Adrenal gland (tissue), 12 donors: ENCODE data around the gene CCDC70. TPM values are rescaled to one million over a fixed set of nuclear protein-coding genes. Genes with fewer than 3 reads are reported as not detected.

Experiments
- DNase-seq, 7 donors: peaks; one replicate each; pipeline ENCODE4 v3.0.0-alpha.2; 2019 to 2020
- H3K27ac ChIP-seq, 5 donors: fragments of 200-600 bp; sonication (generic) in 4 of 5; 1 replicate in 3 of 5; 2 replicates in 2 of 5; pipeline versions ENCODE4 v1.5.1 to v1.8.0; 2016 to 2020; ENCODE audit warnings: mild to moderate bottlenecking in 1 of 5
- H3K27me3 ChIP-seq: fragments of 200-600 bp; 2 replicates; pipeline ENCODE4 v1.8.0; 2021
- H3K36me3 ChIP-seq, 2 donors: fragments of 200-600 bp; replicated peaks in 1 of 2; 1 replicate in 1 of 2; 2 replicates in 1 of 2; pipeline versions ENCODE4 v1.5.1 to v1.8.0; 2018 to 2022
- H3K4me1 ChIP-seq, 2 donors: fragments of 200-600 bp; replicated peaks in 1 of 2; 1 replicate in 1 of 2; 2 replicates in 1 of 2; pipeline versions ENCODE4 v1.5.1 to v1.8.0; 2018 to 2021
- H3K4me3 ChIP-seq, 4 donors: fragments of 200-600 bp; sonication (generic) in 3 of 4; one replicate each; pipeline ENCODE4 v1.5.1; 2016 to 2018
- H3K9me3 ChIP-seq, 3 donors: fragments of 200-600 bp; sonication (generic) in 1 of 3; replicated peaks in 1 of 3; 1 replicate in 2 of 3; 2 replicates in 1 of 3; pipeline versions ENCODE4 v1.5.1 to v1.8.0; 2016 to 2021
- POLR2A ChIP-seq, 2 donors: fragments of 450-650 bp; IDR thresholded peaks; one replicate each; pipeline ENCODE4 v1.6.1; 2017; ENCODE audit warnings: antibody characterized with exemption in 2 of 2, mild to moderate bottlenecking in 2 of 2, moderate library complexity in 1 of 2
- WGBS, 4 donors: extraction: QIAGEN DNeasy Blood & Tissue Kit in 2 of 4; methylation state at CpG; one replicate each; pipeline versions ENCODE4 v1.1.5 to v1.1.7; 2013 to 2017; 5-methylcytosine and 5-hydroxymethylcytosine counted together
- intact Hi-C, 2 donors: fragments of 100-400 bp; cut with DNase I; formaldehyde crosslinking; loops; one replicate each; pipeline versions ENCODE4 v1.14.1 to v1.15.0; 2022 to 2023
- polyA plus RNA-seq, 3 donors: library from polyadenylated mRNA; stranded (reverse); fragments of 200-250 nt in 2 of 3; fragments of 350-450 nt in 1 of 3; fragmentation: Illumina TruSeq in 1 of 3; extraction: RNeasy Lipid Tissue Mini Kit (QIAGEN cat#74804) in 1 of 3; gene quantifications; one replicate each; pipeline ENCODE4 v1.2.3, GENCODE V29; 2013 to 2014
- total RNA-seq, 9 donors: library from RNA; depleted of rRNA in 4 of 9; stranded (reverse); fragments of >200 nt in 4 of 9; fragments of 120-200 nt in 1 of 9; fragmentation: NEBNext Ultra II Directional in 1 of 9; extraction: Animal tissue kit (Norgen Biotek cat#: 25700) in 1 of 9; gene quantifications; one replicate each; pipeline versions ENCODE4 v1.1.0 to v1.2.4, GENCODE V29; 2013 to 2023
- TF ChIP-seq, protein P1 (sequence below), 6 experiments: fragments of 450-650 bp in 4 of 6; fragments of 200-600 bp in 2 of 6; sonication (generic) in 1 of 6; IDR thresholded peaks; 1 replicate in 5 of 6; 2 replicates in 1 of 6; pipeline versions ENCODE4 v1.5.1 to v1.8.0; 2016 to 2021; ENCODE audit warnings: antibody characterized with exemption in 6 of 6, mild to moderate bottlenecking in 2 of 6, moderate library complexity in 1 of 6
- donor health status: healthy with polysubstance abuse.
- donor health status: Bipolar disorder and iron deficiency.
- donor health status: DM: yes; HTN: yes; CAD: no.
- donor health status: DM: no; HTN: no; CAD: no.
- donor health status: DM: no; HTN: no; CAD: no.
- donor health status: DM: yes; HTN: yes; CAD: no.

The CCDC70 gene
- total and polyA plus RNA-seq, 12 donors = not detected

DNA sequence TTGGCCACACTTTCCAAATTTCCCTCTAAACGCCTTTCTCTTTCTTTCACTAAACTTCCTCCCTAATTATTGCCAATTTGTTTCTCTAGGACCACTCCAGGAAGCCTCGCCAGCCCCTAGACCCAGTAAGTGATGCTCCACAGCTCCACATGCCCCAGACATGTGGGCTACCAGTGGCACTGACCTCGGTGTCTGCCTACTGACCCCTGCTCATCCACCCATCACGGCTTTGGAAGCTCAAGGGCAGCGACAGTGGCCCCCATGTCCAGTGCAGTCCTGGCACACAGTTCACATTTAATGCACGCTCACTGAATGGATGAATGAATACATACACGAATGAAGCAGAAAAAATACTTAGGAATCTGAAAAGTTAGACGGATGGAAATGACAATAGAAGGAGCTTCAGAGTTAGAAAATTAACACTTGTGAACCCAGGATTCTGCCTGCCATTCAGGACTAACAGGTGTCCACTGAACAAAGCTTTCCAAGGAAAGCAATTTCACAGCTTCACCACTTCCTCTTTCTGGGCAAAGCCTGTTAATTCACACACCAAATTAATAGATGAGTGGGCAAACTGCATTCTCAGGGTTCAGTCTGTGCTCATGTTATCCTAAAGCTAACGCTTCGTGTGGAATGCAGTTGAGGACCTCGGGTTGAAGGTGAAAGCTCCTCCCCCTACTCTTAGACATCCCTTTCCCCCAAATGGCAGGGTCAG is 50.9 kb downstream of the CCDC70 start:
- 72 to 74% (median 72%) methylated on average over 11 of the region's 11 CpGs for WGBS, 4 donors
- Histone ChIP-seq H3K9me3 (no peaks in the 10 kb centered on the region), H3K27ac (no peak overlapping the region), H3K27me3 (no peaks in the 10 kb centered on the region), H3K4me1 (no peaks in the 10 kb centered on the region), H3K36me3 (no peaks in the 10 kb centered on the region), H3K4me3 (no peak overlapping the region)
- DNase-seq = no peak
- TF ChIP-seq, protein P1, sequence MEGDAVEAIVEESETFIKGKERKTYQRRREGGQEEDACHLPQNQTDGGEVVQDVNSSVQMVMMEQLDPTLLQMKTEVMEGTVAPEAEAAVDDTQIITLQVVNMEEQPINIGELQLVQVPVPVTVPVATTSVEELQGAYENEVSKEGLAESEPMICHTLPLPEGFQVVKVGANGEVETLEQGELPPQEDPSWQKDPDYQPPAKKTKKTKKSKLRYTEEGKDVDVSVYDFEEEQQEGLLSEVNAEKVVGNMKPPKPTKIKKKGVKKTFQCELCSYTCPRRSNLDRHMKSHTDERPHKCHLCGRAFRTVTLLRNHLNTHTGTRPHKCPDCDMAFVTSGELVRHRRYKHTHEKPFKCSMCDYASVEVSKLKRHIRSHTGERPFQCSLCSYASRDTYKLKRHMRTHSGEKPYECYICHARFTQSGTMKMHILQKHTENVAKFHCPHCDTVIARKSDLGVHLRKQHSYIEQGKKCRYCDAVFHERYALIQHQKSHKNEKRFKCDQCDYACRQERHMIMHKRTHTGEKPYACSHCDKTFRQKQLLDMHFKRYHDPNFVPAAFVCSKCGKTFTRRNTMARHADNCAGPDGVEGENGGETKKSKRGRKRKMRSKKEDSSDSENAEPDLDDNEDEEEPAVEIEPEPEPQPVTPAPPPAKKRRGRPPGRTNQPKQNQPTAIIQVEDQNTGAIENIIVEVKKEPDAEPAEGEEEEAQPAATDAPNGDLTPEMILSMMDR (IDR thresholded peaks at IDR 0.05) = no peak
- TF ChIP-seq POLR2A (IDR thresholded peaks at IDR 0.05) = no peak
- intact Hi-C loops = no loop called here

- H3K27ac ChIP-seq = no peak overlapping the region
- no peaks in the 10 kb centered on the region for H3K36me3 ChIP-seq
- no peaks in the 10 kb centered on the region for H3K4me1 ChIP-seq
- no peaks in the 10 kb centered on the region for H3K9me3 ChIP-seq
- 70 to 79% (median 76%) methylated on average over 4 of the region's 4 CpGs for WGBS, 4 donors
- DNase-seq = no peak
- H3K4me3 ChIP-seq = no peak overlapping the region
- TF ChIP-seq, protein P1 (IDR thresholded peaks at IDR 0.05) = no peak
- TF ChIP-seq POLR2A (IDR thresholded peaks at IDR 0.05) = no peak
- intact Hi-C loops = no loop called here
- H3K27me3 ChIP-seq = no peaks in the 10 kb centered on the region
Measured at GRCh38 chr13:51913421-51914136, 51.8 kb downstream of the CCDC70 start.

DNA sequence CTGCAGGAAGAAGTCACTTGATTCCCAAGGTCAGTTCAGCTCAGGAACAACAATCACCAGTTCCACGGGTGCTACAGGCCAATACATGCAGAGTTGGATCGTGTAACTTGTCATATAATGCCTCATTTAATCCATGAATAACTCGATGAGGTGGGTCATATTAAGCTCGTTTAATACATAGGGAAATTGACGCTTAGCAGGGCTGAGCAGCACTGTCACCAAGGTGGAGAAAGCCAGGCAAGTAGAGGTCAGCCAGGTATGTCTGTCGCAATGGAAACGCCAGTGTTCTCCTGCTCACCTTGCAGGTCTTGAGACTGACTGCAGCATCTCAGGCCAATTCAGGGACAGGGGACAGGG is 52.3 kb downstream of the CCDC70 start:
- Histone ChIP-seq H3K27me3 (no peaks in the 10 kb centered on the region), H3K4me3 (no peak overlapping the region), H3K27ac (no peak overlapping the region), H3K4me1 (no peaks in the 10 kb centered on the region), H3K36me3 (no peaks in the 10 kb centered on the region), H3K9me3 (no peaks in the 10 kb centered on the region)
- 75 to 82% (median 78%) methylated on average over 6 to 7 of the region's 7 CpGs for WGBS, 4 donors
- TF ChIP-seq POLR2A (IDR thresholded peaks at IDR 0.05) = no peak
- TF ChIP-seq, protein P1 (IDR thresholded peaks at IDR 0.05) = no peak
- intact Hi-C loops = no loop called here
- no peak for DNase-seq

Other genes with a start within 250 kb of the CCDC70 start
- 10 to 100 TPM in 5 of 9 donors, 1 to 10 TPM in 4; 4.3 to 16.6 (median 10.9) TPM for gene DHRS12, start 57.8 kb upstream of the CCDC70 start, total RNA-seq
- gene DHRS12, start 57.8 kb upstream of the CCDC70 start, polyA plus RNA-seq = 10 to 100 TPM; 12.1 to 33.9 (median 28.6) TPM
- under 1 TPM in 1 of 9 donors, not detected in 8; 0.17 TPM for gene TMEM272, start 16.8 kb upstream of the CCDC70 start, total RNA-seq
- under 1 TPM in 2 of 3 donors, not detected in 1; 0.03 to 0.05 TPM for gene TMEM272, start 16.8 kb upstream of the CCDC70 start, polyA plus RNA-seq
- 1 to 10 TPM; 2.2 to 5.6 (median 3.7) TPM for gene ATP7B, start 149.5 kb downstream of the CCDC70 start, total RNA-seq
- gene ATP7B, start 149.5 kb downstream of the CCDC70 start, polyA plus RNA-seq = 1 to 10 TPM in 2 of 3 donors, under 1 TPM in 1; 0.80 to 2.1 (median 1.7) TPM
- 10 to 100 TPM; 11.8 to 35.4 (median 30.3) TPM for gene ALG11, start 150.4 kb downstream of the CCDC70 start, total RNA-seq
- 10 to 100 TPM in 1 of 3 donors, 1 to 10 TPM in 2; 6.8 to 22.3 (median 9.7) TPM for gene ALG11, start 150.4 kb downstream of the CCDC70 start, polyA plus RNA-seq
- 10 to 100 TPM in 8 of 9 donors, 1 to 10 TPM in 1; 7.7 to 18.0 (median 14.4) TPM for gene UTP14C, start 162.7 kb downstream of the CCDC70 start, total RNA-seq
- 10 to 100 TPM in 1 of 3 donors, 1 to 10 TPM in 2; 1.4 to 21.4 (median 2.7) TPM for gene UTP14C, start 162.7 kb downstream of the CCDC70 start, polyA plus RNA-seq